Limb (tissue), 2 donors: ENCODE data around the gene ATP2B2.
A peak's percentile ranks its signal among the peaks of the same experiment; 100 is the strongest.

Experiments used
- DNase-seq, 2 donors: peaks; one replicate each; pipeline ENCODE4 v3.0.0-alpha.2; 2016; ENCODE audit errors: extremely low spot score in 2 of 2

The ATP2B2 gene

GRCh38 chr3:10530241-10530640 is 24.9 kb upstream of the ATP2B2 start:
- DNase-seq: peak in 1 of 2 donors; percentile 7

GRCh38 chr3:10529809-10530208 is 24.4 kb upstream of the ATP2B2 start:
- no peak for DNase-seq

GRCh38 chr3:10528046-10528445 is 22.7 kb upstream of the ATP2B2 start:
- no peak for DNase-seq

- peak in 1 of 2 donors; percentile 17 for DNase-seq
Measured at GRCh38 chr3:10527295-10528001, 22.1 kb upstream of the ATP2B2 start.

- peak in 1 of 2 donors; percentile 4 for DNase-seq
Measured at GRCh38 chr3:10526366-10526765, 21.0 kb upstream of the ATP2B2 start.

GRCh38 chr3:10524799-10525301 is 19.5 kb upstream of the ATP2B2 start:
- DNase-seq: peak in 1 of 2 donors; percentile 7

- peak in 1 of 2 donors; percentile 11 for DNase-seq
Measured at GRCh38 chr3:10524270-10524669, 18.9 kb upstream of the ATP2B2 start.

GRCh38 chr3:10523561-10523960 is 18.2 kb upstream of the ATP2B2 start:
- DNase-seq: no peak

GRCh38 chr3:10522646-10523303 is 17.4 kb upstream of the ATP2B2 start:
- no peak for DNase-seq

- peak in 1 of 2 donors; percentile 5 for DNase-seq
Measured at GRCh38 chr3:10521772-10522441, 16.5 kb upstream of the ATP2B2 start.

GRCh38 chr3:10520072-10520471 is 14.7 kb upstream of the ATP2B2 start:
- DNase-seq: peak in 1 of 2 donors; percentile 15

- DNase-seq: peak in 1 of 2 donors; percentile 11
Measured at GRCh38 chr3:10519236-10519635, 13.8 kb upstream of the ATP2B2 start.

GRCh38 chr3:10518506-10519150 is 13.2 kb upstream of the ATP2B2 start:
- peak in 1 of 2 donors; percentile 34 for DNase-seq

GRCh38 chr3:10517627-10518026 is 12.2 kb upstream of the ATP2B2 start:
- no peak for DNase-seq

GRCh38 chr3:10516544-10517452 is 11.4 kb upstream of the ATP2B2 start:
- DNase-seq: no peak

GRCh38 chr3:10515884-10516495 is 10.6 kb upstream of the ATP2B2 start:
- no peak for DNase-seq

GRCh38 chr3:10515396-10515795 is 10.0 kb upstream of the ATP2B2 start:
- DNase-seq: no peak

- no peak for DNase-seq
Measured at GRCh38 chr3:10514407-10515069, 9.2 kb upstream of the ATP2B2 start.

GRCh38 chr3:10513306-10513705 is 7.9 kb upstream of the ATP2B2 start:
- DNase-seq: no peak

GRCh38 chr3:10512687-10513086 is 7.3 kb upstream of the ATP2B2 start:
- no peak for DNase-seq
